Panc1 (cell line): ENCODE results near the gene EEF1AKMT2. TPM values are rescaled to one million over a fixed set of nuclear protein-coding genes. Genes with fewer than 3 reads are reported as not detected.
A peak's percentile ranks its signal among the peaks of the same experiment; 100 is the strongest.

Experiments used
- ATAC-seq: fragments of 200-7000 bp; cut with Tn5 transposase; 2 replicates; pipeline ENCODE4 v1.9.1; 2020; ENCODE audit warnings: mild to moderate bottlenecking, moderate library complexity
- BruUV-seq: library from RNA; stranded (reverse); fragments of 400-500 nt; replicated peaks from 2 replicates; lab custom pipeline; 2021; lab: Mats Ljungman, UMichigan
- CTCF ChIA-PET: fragments of 300-600 bp; sonication (Branson Sonifier 250); formaldehyde crosslinking; loops from one replicate; lab custom pipeline; 2022; ENCODE audit warnings: antibody characterized with exemption; lab: Charles Lee
- POLR2A ChIA-PET: fragments of 300-600 bp; sonication (Branson Sonifier 250); formaldehyde crosslinking; loops from one replicate; lab custom pipeline; 2022; ENCODE audit warnings: antibody characterized with exemption; lab: Charles Lee
- DNase-seq: peaks from one replicate; pipeline ENCODE4 v3.0.0-alpha.2; 2010; ENCODE audit warnings: low read depth, low spot score
- H3K27ac ChIP-seq: 2 replicates; pipeline ENCODE4 v1.5.1; 2011; ENCODE audit warnings: mild to moderate bottlenecking, low read length, inconsistent platforms
- H3K27me3 ChIP-seq: fragments of 200-500 bp; sonication (Bioruptor generic); 2 replicates; pipeline ENCODE4 v1.6.0; 2014; ENCODE audit warnings: low read length, inconsistent platforms; ENCODE audit not compliant: control insufficient read depth, insufficient read depth
- H3K36me3 ChIP-seq: fragments of 200-500 bp; sonication (Bioruptor generic); 2 replicates; pipeline ENCODE4 v1.5.1; 2014; ENCODE audit warnings: inconsistent platforms, mild to moderate bottlenecking, low read length, moderate library complexity; ENCODE audit not compliant: control insufficient read depth, insufficient read depth
- H3K4me1 ChIP-seq: 2 replicates; pipeline ENCODE4 v1.5.1; 2011; ENCODE audit warnings: inconsistent platforms, mild to moderate bottlenecking, low read length, moderate library complexity; ENCODE audit not compliant: control insufficient read depth, insufficient read depth
- H3K4me3 ChIP-seq, 2 experiments: 2 replicates each; pipeline ENCODE4 v1.5.1; 2011 to 2012; ENCODE audit warnings: low read depth in 2 of 2, low read length in 2 of 2, mild to moderate bottlenecking in 2 of 2, inconsistent platforms in 1 of 2, moderate library complexity in 1 of 2
- H3K9me3 ChIP-seq: fragments of 200-500 bp; sonication (Bioruptor generic); 2 replicates; pipeline ENCODE4 v1.5.1; 2014; ENCODE audit warnings: low read depth, mild to moderate bottlenecking, inconsistent platforms, low read length, moderate library complexity; ENCODE audit not compliant: control insufficient read depth, insufficient read depth
- POLR2AphosphoS5 ChIP-seq: IDR thresholded peaks from 2 replicates; pipeline ENCODE4 v1.6.1; 2012; ENCODE audit warnings: mild to moderate bottlenecking, low read depth, low read length, moderate library complexity
- REST ChIP-seq, 2 experiments: IDR thresholded peaks; 2 replicates each; pipeline ENCODE4 v1.6.1; 2011 to 2012; ENCODE audit warnings: low read depth in 2 of 2, control low read depth in 1 of 2, low read length in 1 of 2, mild to moderate bottlenecking in 1 of 2, moderate library complexity in 1 of 2; ENCODE audit not compliant: insufficient read depth in 1 of 2
- SIN3A ChIP-seq: IDR thresholded peaks from 2 replicates; pipeline ENCODE4 v1.6.1; 2012; ENCODE audit warnings: low read depth, mild to moderate bottlenecking, low read length, moderate library complexity, borderline replicate concordance; ENCODE audit not compliant: insufficient read depth
- TCF7L2 ChIP-seq: IDR thresholded peaks from 2 replicates; pipeline ENCODE4 v1.6.1; 2011; ENCODE audit warnings: mild to moderate bottlenecking, low read depth, low read length, inconsistent platforms
- in situ Hi-C: cut with HindIII; loops from 2 replicates; pipeline ENCODE4 v1.10.0; 2016; ENCODE audit warnings: low sequenced_read_pairs, low pct_unique_long_range_greater_than_20kb
- intact Hi-C: fragments of 100-400 bp; cut with micrococcal nuclease; formaldehyde crosslinking; loops from one replicate; pipeline ENCODE4 v1.10.0; 2022; ENCODE audit not compliant: unreplicated experiment
- total RNA-seq: library from RNA; stranded (reverse); gene quantifications from one replicate; pipeline ENCODE4 v1.2.1, GENCODE V29; 2021; ENCODE audit not compliant: unreplicated experiment
- TF ChIP-seq, protein P1 (sequence below): fragments of 450-650 bp; IDR thresholded peaks from 2 replicates; pipeline ENCODE4 v1.5.1; 2017; ENCODE audit warnings: mild to moderate bottlenecking

The EEF1AKMT2 gene
- total RNA-seq, 1 experiment from 2014 or later = 39.2 TPM

DNA sequence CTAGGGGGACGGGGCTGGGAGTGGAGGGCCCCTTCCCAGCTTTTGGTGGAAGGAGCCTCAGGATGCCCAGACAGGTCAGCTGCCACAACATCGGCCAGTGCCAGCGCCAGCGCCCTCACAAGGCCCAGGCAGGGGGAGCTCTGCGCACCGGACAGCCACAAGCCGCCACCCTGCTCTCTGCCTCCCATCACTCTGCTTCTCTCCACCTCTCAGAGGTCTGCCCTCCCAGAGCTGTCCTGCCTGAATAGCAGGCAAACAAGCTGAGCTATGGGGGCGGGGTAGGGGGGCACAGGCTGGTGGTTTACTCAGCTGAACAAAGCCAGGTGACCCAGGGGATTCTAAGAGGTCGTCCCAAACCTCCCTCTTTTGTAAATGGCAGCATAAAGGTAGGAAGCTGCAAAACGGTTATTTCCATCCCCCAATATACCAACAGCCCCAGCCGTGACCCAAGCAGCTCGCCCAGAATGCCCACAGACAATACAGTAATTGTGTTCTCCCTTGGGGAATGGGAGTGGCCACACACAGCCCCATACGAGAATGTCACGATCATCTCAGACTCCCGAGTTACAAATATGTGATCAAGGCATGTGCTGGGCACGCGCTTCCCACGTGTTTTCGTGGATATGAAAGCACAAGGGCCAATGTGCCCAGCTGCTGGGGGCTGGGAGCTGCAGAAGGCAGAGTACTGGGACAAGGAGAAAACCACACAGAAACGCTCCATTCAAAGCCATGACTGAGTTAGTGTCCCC is 67.2 kb downstream of the EEF1AKMT2 start:
- Histone ChIP-seq H3K4me1 (peaks cover 27% of the 10 kb centered on the region), H3K36me3 (no peaks in the 10 kb centered on the region), H3K27me3 (no peaks in the 10 kb centered on the region), H3K9me3 (no peaks in the 10 kb centered on the region), H3K27ac (no peak overlapping the region), H3K4me3 (no peak overlapping the region)
- 0 out of 2 replicates have a peak, but pooled peaks have one; percentile 42 for ATAC-seq
- TF ChIP-seq REST (IDR thresholded peaks at IDR 0.05; ENCODE audit: insufficient read depth in 1 of 2, low read depth in 2 of 2, low read length in 1 of 2) = no peak
- TF ChIP-seq TCF7L2 = no peak
- TF ChIP-seq SIN3A = no peak
- TF ChIP-seq, protein P1, sequence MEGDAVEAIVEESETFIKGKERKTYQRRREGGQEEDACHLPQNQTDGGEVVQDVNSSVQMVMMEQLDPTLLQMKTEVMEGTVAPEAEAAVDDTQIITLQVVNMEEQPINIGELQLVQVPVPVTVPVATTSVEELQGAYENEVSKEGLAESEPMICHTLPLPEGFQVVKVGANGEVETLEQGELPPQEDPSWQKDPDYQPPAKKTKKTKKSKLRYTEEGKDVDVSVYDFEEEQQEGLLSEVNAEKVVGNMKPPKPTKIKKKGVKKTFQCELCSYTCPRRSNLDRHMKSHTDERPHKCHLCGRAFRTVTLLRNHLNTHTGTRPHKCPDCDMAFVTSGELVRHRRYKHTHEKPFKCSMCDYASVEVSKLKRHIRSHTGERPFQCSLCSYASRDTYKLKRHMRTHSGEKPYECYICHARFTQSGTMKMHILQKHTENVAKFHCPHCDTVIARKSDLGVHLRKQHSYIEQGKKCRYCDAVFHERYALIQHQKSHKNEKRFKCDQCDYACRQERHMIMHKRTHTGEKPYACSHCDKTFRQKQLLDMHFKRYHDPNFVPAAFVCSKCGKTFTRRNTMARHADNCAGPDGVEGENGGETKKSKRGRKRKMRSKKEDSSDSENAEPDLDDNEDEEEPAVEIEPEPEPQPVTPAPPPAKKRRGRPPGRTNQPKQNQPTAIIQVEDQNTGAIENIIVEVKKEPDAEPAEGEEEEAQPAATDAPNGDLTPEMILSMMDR = no peak
- TF ChIP-seq POLR2AphosphoS5 = no peak
- in situ Hi-C loops = no loop called here
- ChIA-PET CTCF (no interaction called here), POLR2A (interaction anchor here (0.9 kb wide), 1 partner anchor 138 kb away, joined by 4 read pairs; no protein-coding TSS in a partner anchor)
- no peak for DNase-seq
- intact Hi-C loops = no loop called here
- no TSS peak for BruUV-seq

- ChIA-PET POLR2A (no interaction called here), CTCF (no interaction called here)
- in situ Hi-C loops = no loop called here
- BruUV-seq = no TSS peak
- TF ChIP-seq TCF7L2 = no peak
- TF ChIP-seq, protein P1 = no peak
- H3K27ac ChIP-seq = 0 out of 2 replicates have a peak overlapping the region, but pooled peaks have one; percentile 18
- no peaks in the 10 kb centered on the region for H3K27me3 ChIP-seq
- intact Hi-C loops = no loop called here
- no peak for ATAC-seq
- peaks cover 30% of the 10 kb centered on the region for H3K4me1 ChIP-seq
- H3K36me3 ChIP-seq = no peaks in the 10 kb centered on the region
- no peak overlapping the region for H3K4me3 ChIP-seq
- no peaks in the 10 kb centered on the region for H3K9me3 ChIP-seq
- no peak for DNase-seq
These were observed 67.9 kb downstream of the EEF1AKMT2 start for GRCh38 chr10:124723826-124724225.
